ENCODE results near the gene MPDU1.
A peak's percentile ranks its signal among the peaks of the same experiment; 100 is the strongest.

The MPDU1 gene

GRCh38 chr17:7560172-7561027, 23.3 kb upstream of the MPDU1 start:
- DNase-seq (ENCODE audit: low read depth): no peak
- peak overlapping the region; percentile 82 for H3K4me3 ChIP-seq (ENCODE audit: control insufficient read depth, low read depth, low read length)
- TF ChIP-seq CTCF (IDR thresholded peaks at IDR 0.05; ENCODE audit: control insufficient read depth, insufficient read depth, low read depth, low read length, missing control alignments): peak; percentile 72

- DNase-seq (ENCODE audit: low read depth): no peak
- H3K4me3 ChIP-seq (ENCODE audit: control insufficient read depth, low read depth, low read length): peak overlapping the region; percentile 82
- TF ChIP-seq CTCF (IDR thresholded peaks at IDR 0.05; ENCODE audit: control insufficient read depth, insufficient read depth, low read depth, low read length, missing control alignments): peak; percentile 92
Observed at GRCh38 chr17:7561028-7561575, 22.6 kb upstream of the MPDU1 start.

GRCh38 chr17:7561589-7562207, 22.0 kb upstream of the MPDU1 start, which contains the start of gene SENP3:
Gene SENP3, plus strand, starts transcription at chr17:7561919. Its CDS starts 1,158 bp downstream, at chr17:7563077.
- TF ChIP-seq CTCF (IDR thresholded peaks at IDR 0.05; ENCODE audit: control insufficient read depth, insufficient read depth, low read depth, low read length, missing control alignments): no peak
- H3K4me3 ChIP-seq (ENCODE audit: control insufficient read depth, low read depth, low read length): peak within 1 kb of the TSS; percentile 82
- DNase-seq (ENCODE audit: low read depth): peak; percentile 61

- DNase-seq (ENCODE audit: low read depth): no peak
- H3K4me3 ChIP-seq (ENCODE audit: control insufficient read depth, low read depth, low read length): peak overlapping the region; percentile 82
- TF ChIP-seq CTCF (IDR thresholded peaks at IDR 0.05; ENCODE audit: control insufficient read depth, insufficient read depth, low read depth, low read length, missing control alignments): no peak
Observed at GRCh38 chr17:7562208-7562605, 21.4 kb upstream of the MPDU1 start.

- H3K4me3 ChIP-seq (ENCODE audit: control insufficient read depth, low read depth, low read length): peak overlapping the region; percentile 82
- DNase-seq (ENCODE audit: low read depth): no peak
- TF ChIP-seq CTCF (IDR thresholded peaks at IDR 0.05; ENCODE audit: control insufficient read depth, insufficient read depth, low read depth, low read length, missing control alignments): no peak
Observed at GRCh38 chr17:7563115-7563869, 20.4 kb upstream of the MPDU1 start.

- no peak overlapping the region for H3K4me3 ChIP-seq (ENCODE audit: control insufficient read depth, low read depth, low read length)
- no peak for TF ChIP-seq CTCF (IDR thresholded peaks at IDR 0.05; ENCODE audit: control insufficient read depth, insufficient read depth, low read depth, low read length, missing control alignments)
Observed at GRCh38 chr17:7569571-7569970, 14.1 kb upstream of the MPDU1 start.

More at GRCh38 chr17:7569571-7569970, 14.1 kb upstream of the MPDU1 start:
- no peak for DNase-seq (ENCODE audit: low read depth)

Measured in AG09309 (cell line).